PC-9 (cell line): ENCODE results near the gene XIRP1. TPM values are rescaled to one million over a fixed set of nuclear protein-coding genes. Genes with fewer than 3 reads are reported as not detected.

Experiments used
- BruUV-seq: library from RNA; stranded (reverse); fragments of 400-500 nt; replicated peaks from 2 replicates; lab custom pipeline; 2021; lab: Mats Ljungman, UMichigan
- CTCF ChIA-PET: fragments of 300-600 bp; sonication (Branson Sonifier 250); formaldehyde crosslinking; loops from one replicate; lab custom pipeline; 2022; ENCODE audit warnings: antibody characterized with exemption; lab: Charles Lee
- POLR2A ChIA-PET: fragments of 300-600 bp; sonication (Branson Sonifier 250); formaldehyde crosslinking; loops from one replicate; lab custom pipeline; 2022; ENCODE audit warnings: antibody characterized with exemption; ENCODE audit not compliant: unreplicated experiment; lab: Charles Lee
- DNase-seq, 2 experiments: peaks; one replicate each; pipeline versions ENCODE4 v3.0.0 to v3.0.0-alpha.2; 2015 to 2022; ENCODE audit warnings: mixed read lengths in 1 of 2
- H2AFZ ChIP-seq: fragments of 200-600 bp; sonication (generic); 2 replicates; pipeline ENCODE4 v1.8.1; 2017; ENCODE audit warnings: antibody characterized with exemption
- H3F3A ChIP-seq: fragments of 200-600 bp; sonication (generic); 2 replicates; pipeline ENCODE4 v1.8.1; 2017; ENCODE audit warnings: antibody characterized with exemption, mild to moderate bottlenecking, low read depth; ENCODE audit not compliant: insufficient read depth
- H3K27ac ChIP-seq: fragments of 200-600 bp; sonication (generic); 2 replicates; pipeline ENCODE4 v1.6.1; 2016; ENCODE audit warnings: mixed run types
- H3K27me3 ChIP-seq: fragments of 200-600 bp; sonication (generic); 2 replicates; pipeline ENCODE4 v1.6.1; 2016; ENCODE audit warnings: low read depth, mixed run types; ENCODE audit not compliant: insufficient read depth
- H3K36me3 ChIP-seq: fragments of 200-600 bp; sonication (generic); 2 replicates; pipeline ENCODE4 v1.6.1; 2016; ENCODE audit warnings: low read depth, mixed run types
- H3K4me1 ChIP-seq: fragments of 200-600 bp; sonication (generic); replicated peaks from 2 replicates; pipeline ENCODE4 v1.6.1; 2016; ENCODE audit warnings: mixed run types; ENCODE audit not compliant: insufficient read depth
- H3K4me2 ChIP-seq: fragments of 200-600 bp; sonication (generic); 2 replicates; pipeline ENCODE4 v1.6.1; 2017; ENCODE audit warnings: mixed run types
- H3K4me3 ChIP-seq: fragments of 200-600 bp; sonication (generic); 2 replicates; pipeline ENCODE4 v1.6.1; 2016; ENCODE audit warnings: mixed run types
- H3K79me2 ChIP-seq: fragments of 200-600 bp; sonication (generic); 2 replicates; pipeline ENCODE4 v1.6.1; 2017; ENCODE audit warnings: low read depth, mixed run types
- H3K9me2 ChIP-seq: fragments of 200-600 bp; sonication (generic); 2 replicates; pipeline ENCODE4 v1.8.1; 2017; ENCODE audit warnings: mild to moderate bottlenecking; ENCODE audit not compliant: insufficient read depth
- H3K9me3 ChIP-seq: fragments of 200-600 bp; sonication (generic); 2 replicates; pipeline ENCODE4 v1.8.1; 2016; ENCODE audit warnings: low read depth; ENCODE audit not compliant: insufficient read depth
- H4K20me1 ChIP-seq: fragments of 200-600 bp; sonication (generic); 2 replicates; pipeline ENCODE4 v1.8.1; 2017; ENCODE audit not compliant: insufficient read depth
- EZH2 ChIP-seq: fragments of 200-600 bp; sonication (generic); IDR thresholded peaks from 2 replicates; pipeline ENCODE4 v1.8.0; 2017; ENCODE audit warnings: antibody characterized with exemption, low read depth
- intact Hi-C: fragments of 100-400 bp; cut with micrococcal nuclease; formaldehyde crosslinking; loops from one replicate; pipeline ENCODE4 v1.10.0; 2022; ENCODE audit not compliant: unreplicated experiment
- total RNA-seq: library from RNA; stranded (reverse); gene quantifications from 2 replicates; pipeline ENCODE4 v1.2.3, GENCODE V29; 2021
- TF ChIP-seq, protein P1 (sequence below): fragments of 200-600 bp; sonication (generic); conservative IDR thresholded peaks from 2 replicates; pipeline ENCODE4 v1.6.1; 2017; ENCODE audit warnings: mixed run types, antibody characterized with exemption, mild to moderate bottlenecking, moderate library complexity

Gene XIRP1
- total RNA-seq, 1 experiment from 2014 or later, result not detected

DNA sequence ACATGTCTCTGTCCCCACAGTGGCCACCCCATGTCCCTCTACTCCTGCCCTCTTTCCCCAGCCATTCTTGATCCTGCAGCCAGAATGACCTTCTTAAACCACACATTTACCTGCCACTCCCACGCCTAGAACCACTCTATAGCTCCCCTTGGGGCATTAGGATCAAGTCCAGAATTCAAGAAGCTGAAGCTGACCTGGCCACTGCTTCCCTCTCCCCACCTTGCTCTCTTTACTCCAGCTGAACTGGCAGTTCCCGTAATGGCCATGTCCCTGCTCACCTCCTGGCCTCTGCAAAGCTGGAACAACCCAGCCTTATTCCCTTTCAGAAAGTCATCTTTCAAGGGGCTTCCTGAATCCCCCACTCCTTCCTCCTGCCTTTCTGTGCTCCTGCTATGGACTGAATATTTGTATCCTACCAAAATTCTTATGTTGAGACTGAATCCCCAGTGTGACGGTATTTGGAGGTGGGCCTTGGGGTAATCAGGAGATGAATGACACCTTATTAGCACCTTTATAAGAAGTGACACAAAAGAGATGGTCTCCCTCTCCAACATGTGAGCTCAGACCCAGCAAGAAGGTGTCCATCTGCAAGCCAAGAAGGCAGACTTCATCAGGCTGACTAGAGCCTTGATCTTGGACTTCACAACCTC is 42.8 kb downstream of the XIRP1 start:
- Histone ChIP-seq H4K20me1 (peaks cover 8% of the 10 kb centered on the region; the same call in 1 of the 2 replicates), H3K9me2 (no peaks in the 10 kb centered on the region), H3K27me3 (no peaks in the 10 kb centered on the region), H3F3A (peaks cover 50% of the 10 kb centered on the region), H3K36me3 (no peaks in the 10 kb centered on the region), H3K27ac (peak overlapping the region; percentile 94; the same call in 1 of the 2 replicates), H3K79me2 (peaks cover 46% of the 10 kb centered on the region), H3K4me2 (peak overlapping the region; percentile 96), H3K9me3 (no peaks in the 10 kb centered on the region), H3K4me3 (no peak overlapping the region), H2AFZ (no peak overlapping the region), H3K4me1 (peaks cover 65% of the 10 kb centered on the region)
- no TSS peak for BruUV-seq
- DNase-seq, result peak; percentile 48 to 55
- intact Hi-C loops, result loop anchor here (10.0 kb wide), 1 partner anchor 1205 kb away; no protein-coding TSS in a partner anchor
- CTCF ChIA-PET, result interaction anchor here (1.1 kb wide), 1 partner anchor 23 kb away, joined by 3 read pairs; no protein-coding TSS in a partner anchor
- TF ChIP-seq, protein P1, sequence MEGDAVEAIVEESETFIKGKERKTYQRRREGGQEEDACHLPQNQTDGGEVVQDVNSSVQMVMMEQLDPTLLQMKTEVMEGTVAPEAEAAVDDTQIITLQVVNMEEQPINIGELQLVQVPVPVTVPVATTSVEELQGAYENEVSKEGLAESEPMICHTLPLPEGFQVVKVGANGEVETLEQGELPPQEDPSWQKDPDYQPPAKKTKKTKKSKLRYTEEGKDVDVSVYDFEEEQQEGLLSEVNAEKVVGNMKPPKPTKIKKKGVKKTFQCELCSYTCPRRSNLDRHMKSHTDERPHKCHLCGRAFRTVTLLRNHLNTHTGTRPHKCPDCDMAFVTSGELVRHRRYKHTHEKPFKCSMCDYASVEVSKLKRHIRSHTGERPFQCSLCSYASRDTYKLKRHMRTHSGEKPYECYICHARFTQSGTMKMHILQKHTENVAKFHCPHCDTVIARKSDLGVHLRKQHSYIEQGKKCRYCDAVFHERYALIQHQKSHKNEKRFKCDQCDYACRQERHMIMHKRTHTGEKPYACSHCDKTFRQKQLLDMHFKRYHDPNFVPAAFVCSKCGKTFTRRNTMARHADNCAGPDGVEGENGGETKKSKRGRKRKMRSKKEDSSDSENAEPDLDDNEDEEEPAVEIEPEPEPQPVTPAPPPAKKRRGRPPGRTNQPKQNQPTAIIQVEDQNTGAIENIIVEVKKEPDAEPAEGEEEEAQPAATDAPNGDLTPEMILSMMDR, result no peak
- no peak for TF ChIP-seq EZH2
- POLR2A ChIA-PET, result interaction anchor here (0.6 to 0.7 kb wide), 2 partner anchors 28 to 46 kb away, joined by 4 to 5 read pairs; no protein-coding TSS in a partner anchor

DNA sequence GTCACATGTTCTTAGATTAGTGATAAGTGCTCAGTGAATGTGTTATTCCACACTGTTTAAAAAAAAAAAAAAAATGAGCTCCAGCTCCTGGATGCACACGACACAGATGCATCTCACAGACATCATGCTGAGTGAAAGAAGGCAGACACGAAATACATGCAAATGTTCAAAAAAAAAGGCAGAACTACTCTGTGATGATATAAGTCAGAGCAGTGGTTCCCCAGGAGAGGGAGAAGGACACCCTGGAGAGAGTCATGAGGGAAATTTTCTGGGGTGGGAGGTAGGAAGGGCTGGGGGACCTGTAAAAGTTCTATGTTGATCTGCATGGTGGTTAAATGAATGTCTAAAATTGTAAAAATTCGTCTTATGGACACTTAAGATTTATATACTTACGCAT is 43.3 kb downstream of the XIRP1 start:
- no TSS peak for BruUV-seq
- POLR2A ChIA-PET, result interaction anchor here (0.6 kb wide), 1 partner anchor 47 kb away, joined by 4 read pairs; no protein-coding TSS in a partner anchor
- H3K4me2 ChIP-seq, result peak overlapping the region; percentile 96

DNA sequence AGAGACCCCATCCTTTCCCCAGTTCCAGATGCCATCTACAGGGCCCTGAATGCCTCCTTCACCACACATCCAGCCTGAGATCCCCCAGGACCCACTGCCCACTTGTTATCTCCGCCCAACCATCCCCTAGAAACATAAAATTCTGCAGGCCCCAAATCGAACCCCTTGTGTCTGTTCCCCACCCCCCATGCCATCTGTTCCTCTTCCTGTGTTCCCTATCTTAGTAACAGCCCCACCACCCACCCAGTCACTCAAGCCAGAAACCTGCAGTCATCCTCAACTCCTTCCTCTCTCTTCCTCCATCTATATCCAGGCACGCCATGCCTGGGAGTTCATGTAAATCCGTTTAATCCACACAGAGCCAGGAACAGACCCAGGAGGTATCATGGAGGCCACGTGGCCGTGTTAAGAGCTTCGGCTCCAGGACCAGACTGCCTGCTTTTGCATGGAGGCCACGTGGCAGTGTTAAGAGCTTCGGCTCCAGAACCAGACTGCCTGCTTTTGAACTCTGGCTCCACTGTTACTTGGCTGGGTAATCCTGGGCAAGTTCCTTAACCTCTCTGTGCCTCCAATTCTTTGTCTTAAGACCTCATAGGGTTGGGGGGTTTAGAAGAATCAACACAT is 43.8 kb downstream of the XIRP1 start:
- peaks cover 69% of the 10 kb centered on the region for H3K4me1 ChIP-seq
- no TSS peak for BruUV-seq
- no peak overlapping the region for H3K27ac ChIP-seq
- H2AFZ ChIP-seq, result no peak overlapping the region
- TF ChIP-seq, protein P1, result no peak
- TF ChIP-seq EZH2, result no peak
- H3K27me3 ChIP-seq, result no peaks in the 10 kb centered on the region
- no peaks in the 10 kb centered on the region for H3K36me3 ChIP-seq
- H4K20me1 ChIP-seq, result peaks cover 8% of the 10 kb centered on the region; the same call in 1 of the 2 replicates
- H3K9me3 ChIP-seq, result no peaks in the 10 kb centered on the region
- H3K4me2 ChIP-seq, result peak overlapping the region; percentile 96
- ChIA-PET CTCF (no interaction called here), POLR2A (no interaction called here)
- no peak for DNase-seq
- intact Hi-C loops, result loop anchor here (10.0 kb wide), 1 partner anchor 1204 kb away; no protein-coding TSS in a partner anchor
- no peaks in the 10 kb centered on the region for H3K9me2 ChIP-seq
- H3K79me2 ChIP-seq, result peaks cover 46% of the 10 kb centered on the region
- no peak overlapping the region for H3K4me3 ChIP-seq
- peaks cover 50% of the 10 kb centered on the region for H3F3A ChIP-seq

More for the DNA sequence above, 43.3 kb downstream of the XIRP1 start:
- Histone ChIP-seq H3K27ac (no peak overlapping the region), H3K27me3 (no peaks in the 10 kb centered on the region), H3K4me3 (no peak overlapping the region), H3F3A (peaks cover 50% of the 10 kb centered on the region), H4K20me1 (peaks cover 8% of the 10 kb centered on the region; the same call in 1 of the 2 replicates), H3K9me2 (no peaks in the 10 kb centered on the region), H3K79me2 (peaks cover 46% of the 10 kb centered on the region), H3K9me3 (no peaks in the 10 kb centered on the region), H3K4me1 (peaks cover 65% of the 10 kb centered on the region), H2AFZ (no peak overlapping the region), H3K36me3 (no peaks in the 10 kb centered on the region)
- no peak for DNase-seq
- CTCF ChIA-PET, result interaction anchor here (1.1 kb wide), 1 partner anchor 23 kb away, joined by 3 read pairs; no protein-coding TSS in a partner anchor
- intact Hi-C loops, result loop anchor here (10.0 kb wide), 1 partner anchor 1204 kb away; no protein-coding TSS in a partner anchor
- TF ChIP-seq, protein P1, result no peak
- no peak for TF ChIP-seq EZH2
